Measurements from ENCODE around the gene B4GALT5.

- TF ChIP-seq CREB5 (CRISPR knock-in tag; IDR thresholded peaks at IDR 0.05; ENCODE audit: low read depth) (no peak), POU6F1 (CRISPR knock-in tag; IDR thresholded peaks at IDR 0.05; ENCODE audit: borderline replicate concordance, low read depth) (no peak), TSHZ2 (CRISPR knock-in tag; IDR thresholded peaks at IDR 0.05) (no peak), ZNF565 (CRISPR knock-in tag; conservative IDR thresholded peaks at IDR 0.05; ENCODE audit: low read depth) (no peak), CSRNP3 (CRISPR knock-in tag; IDR thresholded peaks at IDR 0.05) (no peak), OSR1 (CRISPR knock-in tag; IDR thresholded peaks at IDR 0.05) (no peak), PPARA (CRISPR knock-in tag; IDR thresholded peaks at IDR 0.05; ENCODE audit: borderline replicate concordance) (no peak), ARNTL (CRISPR knock-in tag; IDR thresholded peaks at IDR 0.05; ENCODE audit: borderline replicate concordance, low read depth) (no peak), PATZ1 (CRISPR knock-in tag; IDR thresholded peaks at IDR 0.05; ENCODE audit: borderline replicate concordance) (no peak), ZFP3 (CRISPR knock-in tag; IDR thresholded peaks at IDR 0.05) (no peak), RARB (CRISPR knock-in tag; IDR thresholded peaks at IDR 0.05) (no peak), ZNF70 (CRISPR knock-in tag; IDR thresholded peaks at IDR 0.05) (no peak), GLIS3 (CRISPR knock-in tag; IDR thresholded peaks at IDR 0.05) (no peak)
Measured at GRCh38 chr20:49584418-49585382, 129.0 kb downstream of the B4GALT5 start.

Measured in SK-N-SH treated with all-trans-retinoic acid at 6 μM for 48 hours (cell line).